HG03039 (cell line): ENCODE measurements around the gene KCNA4.
A peak's percentile ranks its signal among the peaks of the same experiment; 100 is the strongest.
"Not testable (repeated sequence)": the region's sequence is repeated elsewhere in the genome, so short reads cannot be mapped to it uniquely, and the experiment has no call there.

Source experiments
- ATAC-seq: cut with Tn5 transposase; IDR thresholded peaks from one replicate; pipeline ENCODE4 v1.9.1; 2021; ENCODE audit warnings: mild to moderate bottlenecking, moderate library complexity; ENCODE audit not compliant: unreplicated experiment

Gene KCNA4

DNA sequence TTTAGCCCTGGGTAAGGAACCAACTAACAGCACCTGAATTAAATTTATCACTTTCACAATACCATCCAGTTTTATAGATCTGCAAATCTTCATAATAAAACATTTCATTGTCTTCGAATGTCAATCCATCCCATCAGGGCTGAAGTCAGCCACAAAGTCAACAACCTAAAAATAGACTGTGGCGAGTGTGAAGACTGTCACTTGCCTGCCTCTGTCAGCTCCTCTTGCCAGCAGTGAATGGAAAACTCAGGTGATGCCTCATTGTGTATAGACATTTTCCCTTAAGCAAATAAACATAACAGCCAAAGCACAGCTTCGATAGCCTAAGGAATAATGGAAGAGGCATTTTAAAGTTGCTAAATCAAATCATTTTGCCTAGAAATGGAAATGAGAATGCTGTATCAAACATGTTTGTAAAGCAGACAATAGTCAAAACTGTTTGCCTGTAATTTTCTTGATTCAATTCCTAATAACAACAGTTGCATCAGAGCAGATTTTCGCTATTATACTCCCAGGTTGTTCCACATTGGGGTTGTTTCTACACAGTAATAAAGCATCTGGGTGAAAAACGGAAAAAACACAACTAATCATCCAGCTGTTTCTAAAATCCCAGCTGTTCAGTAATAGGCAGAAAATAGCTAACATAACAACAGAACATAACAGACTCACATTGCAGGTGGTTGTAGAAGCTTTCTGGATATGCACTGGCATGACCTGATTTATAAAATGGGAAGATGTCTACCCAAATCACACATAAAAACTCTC lies 15.7 kb downstream of the KCNA4 start:
- ATAC-seq: no peak

GRCh38 chr11:29996016-29996415 lies 20.8 kb downstream of the KCNA4 start:
- peak; percentile 65 for ATAC-seq

DNA sequence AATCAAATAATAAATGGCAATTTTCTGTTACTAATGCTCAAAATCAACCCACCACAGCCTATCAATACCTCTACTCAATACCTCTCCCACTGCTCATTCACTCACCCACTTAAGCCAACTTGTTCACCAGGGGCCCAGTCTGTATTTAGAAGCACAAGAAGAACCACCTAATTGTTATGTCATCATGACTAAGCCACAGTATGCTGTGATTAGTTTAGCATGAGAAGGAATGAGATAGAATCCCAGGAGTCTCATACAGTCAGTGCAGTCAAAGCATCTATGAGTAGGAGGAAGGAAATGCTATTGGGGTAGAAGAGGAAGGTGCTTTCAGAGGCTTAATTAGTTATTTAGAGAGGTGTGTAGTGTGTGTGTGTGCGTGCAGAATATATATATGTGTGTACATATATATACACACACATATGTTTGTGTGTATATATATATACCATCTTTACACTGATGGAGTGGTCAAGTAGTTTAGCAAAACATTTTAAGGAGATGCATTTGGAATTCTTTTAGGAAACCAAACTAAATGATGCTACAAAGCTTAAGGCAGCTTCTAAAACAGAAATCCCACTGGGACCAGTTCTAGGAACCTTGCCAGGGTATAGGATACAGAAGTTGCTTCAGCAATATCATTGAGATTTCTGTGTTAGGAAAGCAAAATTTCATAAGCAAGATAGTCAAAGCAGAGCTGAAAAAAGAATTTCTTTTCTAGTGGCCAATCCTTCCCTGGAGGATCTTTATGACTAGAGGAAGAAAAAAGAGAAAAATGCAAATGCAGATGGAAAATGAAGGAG lies 27.5 kb downstream of the KCNA4 start:
- ATAC-seq: no peak

GRCh38 chr11:29985248-29985647 lies 31.6 kb downstream of the KCNA4 start:
- no peak for ATAC-seq

DNA sequence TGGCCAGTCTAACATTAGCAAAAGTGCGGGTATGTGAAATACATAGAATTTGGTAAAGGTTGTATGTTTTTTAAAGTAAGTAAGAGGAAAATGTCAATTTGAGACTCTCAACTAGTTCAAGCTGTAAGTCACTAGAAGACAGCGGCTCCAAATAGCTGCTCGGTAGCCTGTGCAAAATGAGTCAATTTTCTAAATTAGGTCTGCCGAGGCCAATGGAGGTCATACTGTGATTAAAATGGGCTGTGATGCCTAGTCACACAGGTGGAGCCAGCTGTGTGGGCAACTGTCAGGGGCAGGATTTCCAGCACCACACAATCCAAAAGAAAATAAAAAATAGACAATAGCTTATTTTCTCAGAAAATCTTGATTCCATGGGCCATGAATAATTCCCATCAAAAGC lies 32.3 kb downstream of the KCNA4 start:
- no peak for ATAC-seq

DNA sequence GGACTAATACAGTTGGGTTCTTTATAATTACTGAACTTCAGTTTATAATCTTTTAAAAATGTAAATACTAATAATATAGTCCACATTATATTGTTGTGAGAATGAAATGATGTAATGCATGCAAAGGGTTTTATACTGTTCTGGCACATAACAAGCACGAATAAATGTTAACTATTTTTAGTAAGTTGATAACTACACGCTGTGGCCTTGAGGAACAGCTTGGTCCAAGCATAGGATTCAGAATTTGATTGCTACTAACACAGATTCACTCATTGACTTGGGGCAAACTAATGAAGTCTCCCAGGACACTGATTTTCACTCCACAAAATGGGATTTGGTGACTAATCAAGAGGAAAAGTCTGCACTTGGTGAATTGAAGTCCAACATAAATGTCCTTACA lies 38.3 kb downstream of the KCNA4 start:
- ATAC-seq: no peak

- ATAC-seq: not testable (repeated sequence)
Observed at GRCh38 chr11:29975580-29975979, 41.2 kb downstream of the KCNA4 start.

- no peak for ATAC-seq
Observed at GRCh38 chr11:29963796-29964195, 53.0 kb downstream of the KCNA4 start.

DNA sequence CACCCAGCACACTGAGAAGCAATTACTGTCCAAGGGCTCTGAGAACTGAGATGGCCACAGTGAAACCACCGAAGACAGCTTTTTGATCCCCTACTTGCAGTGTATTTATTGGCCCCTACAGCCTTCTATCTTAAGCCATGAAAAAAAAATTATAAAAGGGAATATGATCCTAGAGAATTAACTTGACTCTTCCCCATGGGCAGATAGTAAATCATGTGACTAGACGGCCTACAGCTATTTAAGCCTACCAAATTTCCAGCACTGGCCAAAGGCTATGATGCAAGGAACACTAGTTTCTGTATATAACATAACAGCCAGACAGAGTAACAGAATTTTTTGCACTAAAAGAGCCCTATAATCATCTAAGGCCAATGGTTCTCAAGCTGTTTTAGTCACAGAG lies 53.8 kb downstream of the KCNA4 start:
- ATAC-seq: no peak

DNA sequence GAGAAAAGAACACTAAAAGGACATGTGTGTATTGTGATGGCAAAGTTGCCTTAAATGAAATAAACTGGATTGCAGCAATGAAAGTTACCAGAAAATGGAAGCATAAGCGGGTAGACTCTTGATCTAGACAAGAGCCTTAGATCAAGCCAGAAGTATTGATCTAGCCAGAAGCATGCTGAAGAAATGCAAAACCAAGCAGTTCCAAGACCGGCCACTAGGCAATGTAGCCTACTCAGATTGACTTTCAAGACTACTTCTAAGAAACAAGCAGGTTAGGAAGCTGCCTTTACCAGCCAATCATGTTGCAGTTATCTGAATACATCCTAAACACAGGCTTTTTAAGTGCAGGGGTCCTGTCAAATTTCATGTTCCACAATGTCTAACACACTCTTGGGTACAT lies 54.6 kb downstream of the KCNA4 start:
- ATAC-seq: no peak
